Measurements from ENCODE around the gene RASGRF1.

Gene RASGRF1

DNA sequence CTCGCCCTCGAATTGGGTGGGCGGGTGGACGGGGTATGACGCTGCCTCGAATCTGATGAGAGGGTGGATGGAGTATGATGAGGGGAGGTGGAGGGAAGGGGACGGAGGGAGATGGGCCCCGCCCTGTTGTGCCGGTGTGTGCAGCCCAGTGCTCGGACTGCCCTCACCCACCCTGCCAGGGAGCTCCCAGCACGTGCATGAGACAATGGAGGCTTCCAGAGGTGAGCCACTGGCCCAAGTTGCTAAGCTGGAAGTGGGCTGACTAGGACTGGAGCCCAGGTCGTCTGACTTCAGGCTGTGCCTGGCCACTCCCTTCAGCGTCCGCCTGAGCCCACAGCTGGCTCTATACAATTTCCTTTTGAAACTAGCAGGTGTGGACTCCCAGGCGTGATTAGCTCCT, 98.7 kb downstream of the RASGRF1 start:
- Mint-ChIP-seq H3K9me3 (no peaks in the 10 kb centered on the region), H3K27me3 (peaks cover 52% of the 10 kb centered on the region), H3K27ac (ENCODE audit: low read depth) (no peak overlapping the region), H3K4me1 (peaks cover 6% of the 10 kb centered on the region), H3K36me3 (ENCODE audit: insufficient read depth) (no peaks in the 10 kb centered on the region), H3K4me3 (no peak overlapping the region)
- DNase-seq (ENCODE audit: low spot score in 2 of 2) (no peak), ATAC-seq (replicated peaks; ENCODE audit: extremely low read depth, poor library complexity, severe bottlenecking) (no peak)

DNA sequence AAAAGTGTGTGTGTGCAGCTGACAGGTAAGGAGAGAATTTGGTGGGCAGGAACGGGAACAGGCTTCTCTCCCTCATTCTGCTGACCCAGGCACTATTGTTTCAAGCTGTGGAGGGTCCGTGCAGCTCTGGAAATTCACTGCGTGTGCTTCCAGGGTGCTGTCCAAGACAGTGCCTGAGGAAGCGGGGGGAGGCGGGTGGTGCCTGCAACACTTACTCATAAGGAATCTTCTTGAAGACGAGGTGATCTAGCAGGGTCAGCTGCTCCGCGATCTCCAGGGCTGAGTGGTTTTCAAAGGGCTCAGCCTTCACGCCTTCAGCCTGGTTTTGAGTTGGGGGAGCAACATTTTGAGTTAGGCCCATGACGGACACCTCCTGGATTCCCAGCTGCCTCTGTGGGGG, 99.1 kb downstream of the RASGRF1 start:
- peaks cover 52% of the 10 kb centered on the region for H3K27me3 Mint-ChIP-seq
- no peaks in the 10 kb centered on the region for H3K9me3 Mint-ChIP-seq
- no peak overlapping the region for H3K27ac Mint-ChIP-seq (ENCODE audit: low read depth)
- H3K36me3 Mint-ChIP-seq (ENCODE audit: insufficient read depth): no peaks in the 10 kb centered on the region
- H3K4me3 Mint-ChIP-seq: no peak overlapping the region
- peaks cover 6% of the 10 kb centered on the region for H3K4me1 Mint-ChIP-seq
- ATAC-seq (replicated peaks; ENCODE audit: extremely low read depth, poor library complexity, severe bottlenecking): no peak
- no peak for DNase-seq (ENCODE audit: low spot score in 2 of 2)

DNA sequence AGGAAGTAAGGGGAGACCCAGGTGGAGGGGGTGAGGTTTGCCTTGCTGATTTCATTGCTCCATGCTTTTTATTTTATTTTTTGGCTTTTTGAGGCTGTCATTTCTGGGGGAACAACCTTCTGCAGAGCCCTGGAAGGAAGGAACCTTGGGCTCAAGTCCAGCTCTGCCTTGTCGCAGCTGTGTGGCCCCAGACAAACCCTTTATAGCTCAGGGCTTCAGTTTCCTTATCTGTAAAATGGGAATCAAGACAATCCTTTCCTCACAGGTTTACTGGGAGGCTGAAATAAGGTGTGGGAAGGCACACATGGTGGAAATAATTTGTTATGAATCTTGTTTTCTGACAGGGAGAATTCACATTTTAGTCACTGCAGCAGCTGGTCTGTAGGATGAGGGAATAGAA, 100.3 kb downstream of the RASGRF1 start:
- Mint-ChIP-seq H3K27me3 (peaks cover 41% of the 10 kb centered on the region), H3K36me3 (ENCODE audit: insufficient read depth) (peaks cover 2% of the 10 kb centered on the region), H3K4me3 (no peak overlapping the region), H3K27ac (ENCODE audit: low read depth) (no peak overlapping the region), H3K4me1 (peaks cover 6% of the 10 kb centered on the region), H3K9me3 (no peaks in the 10 kb centered on the region)
- ATAC-seq (replicated peaks; ENCODE audit: extremely low read depth, poor library complexity, severe bottlenecking) (no peak), DNase-seq (ENCODE audit: low spot score in 2 of 2) (no peak)

DNA sequence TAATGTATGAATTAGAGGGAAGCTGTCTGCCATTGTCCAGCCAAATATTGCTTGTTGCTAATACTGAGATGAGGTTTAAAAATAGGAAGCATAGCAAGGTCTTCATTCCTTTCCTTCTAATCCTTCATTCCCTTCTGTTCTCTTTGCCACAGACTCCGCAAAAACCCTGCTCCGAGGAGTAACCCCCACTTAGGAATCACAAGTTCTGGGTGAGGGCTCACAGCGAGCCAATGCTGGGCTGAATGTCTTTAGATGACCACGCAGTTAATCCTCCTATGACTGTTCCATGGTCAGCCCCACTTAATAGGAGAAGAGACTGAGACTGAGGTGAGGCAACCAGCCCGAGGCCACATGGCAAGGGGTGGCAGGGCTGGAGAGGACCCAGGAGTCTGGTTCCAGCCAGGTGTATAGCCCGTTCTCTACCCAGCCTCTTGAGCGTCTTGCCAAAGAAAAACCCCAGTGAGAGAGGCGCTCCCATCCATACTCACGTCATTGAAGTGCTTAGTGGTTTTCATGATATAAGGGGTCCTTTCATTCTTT, 100.8 kb downstream of the RASGRF1 start:
- DNase-seq (ENCODE audit: low spot score in 2 of 2) (no peak), ATAC-seq (replicated peaks; ENCODE audit: extremely low read depth, poor library complexity, severe bottlenecking) (no peak)
- Mint-ChIP-seq H3K4me3 (no peak overlapping the region), H3K36me3 (ENCODE audit: insufficient read depth) (peaks cover 2% of the 10 kb centered on the region), H3K27ac (ENCODE audit: low read depth) (no peak overlapping the region), H3K27me3 (peaks cover 45% of the 10 kb centered on the region), H3K9me3 (no peaks in the 10 kb centered on the region), H3K4me1 (peaks cover 6% of the 10 kb centered on the region)

DNA sequence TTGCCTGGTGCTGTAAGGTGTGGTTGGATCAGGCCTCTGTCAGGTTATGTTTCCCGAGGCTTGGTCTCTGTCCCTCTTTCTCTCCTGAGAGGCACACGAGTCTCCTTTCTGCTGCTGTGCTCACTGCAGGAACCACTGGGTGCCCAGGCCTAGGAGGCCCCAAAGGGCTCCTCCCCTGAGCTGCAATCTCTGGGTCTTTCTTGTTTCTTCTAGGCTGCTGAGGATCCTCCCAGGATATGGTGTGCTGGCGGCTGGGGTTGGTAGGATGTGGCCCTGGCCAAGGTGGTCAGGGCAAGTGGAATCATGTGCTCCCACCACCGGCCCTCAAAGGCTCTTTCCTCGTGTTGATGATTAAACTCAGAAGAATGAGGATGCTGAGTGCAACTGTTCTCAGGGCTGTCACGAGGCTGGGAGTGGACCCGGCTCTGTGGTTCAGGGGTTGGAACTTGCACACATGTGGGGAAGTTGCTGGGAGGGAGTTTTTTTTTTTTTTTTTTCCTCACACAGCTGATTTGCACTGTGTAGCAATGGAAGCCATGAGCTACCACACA, 102.1 kb downstream of the RASGRF1 start:
- DNase-seq (ENCODE audit: low spot score in 2 of 2): no peak

DNA sequence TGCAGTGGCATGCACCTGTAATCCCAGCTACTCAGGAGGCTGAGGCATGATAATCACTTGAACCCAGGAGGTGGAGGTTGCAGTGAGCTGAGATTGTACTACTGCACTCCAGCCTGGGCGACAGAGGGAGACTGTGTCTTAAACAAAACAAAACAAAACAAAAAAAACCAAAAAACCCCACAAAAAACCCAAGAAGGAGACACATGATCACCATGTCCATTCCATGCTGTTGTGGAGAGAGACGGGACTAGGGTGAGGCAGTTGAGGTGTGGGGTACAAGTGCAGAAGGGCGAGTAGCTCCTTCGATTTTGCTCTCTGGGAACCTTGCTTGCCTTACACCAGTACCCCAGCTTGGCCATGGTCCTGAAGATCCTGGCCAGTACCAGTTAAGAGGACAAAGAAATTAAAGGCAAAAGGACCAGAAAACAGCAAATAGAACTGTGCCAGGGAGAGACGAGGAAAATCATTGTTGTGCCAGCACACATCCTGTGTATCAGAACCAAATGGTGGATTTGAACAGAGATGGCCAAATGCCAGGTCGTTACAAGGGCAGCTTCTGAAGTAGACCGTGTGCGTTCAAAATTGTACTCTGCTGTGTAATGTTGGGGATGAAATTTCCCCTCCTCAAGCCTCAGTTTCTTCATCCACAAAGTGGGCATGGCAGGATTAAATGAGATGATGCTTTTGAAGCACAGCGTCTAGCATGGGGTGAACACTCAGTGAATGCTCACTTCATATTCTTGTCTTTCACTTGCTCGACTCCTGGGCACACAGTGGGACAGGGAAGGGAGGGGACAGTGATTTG, 102.8 kb downstream of the RASGRF1 start:
- Mint-ChIP-seq H3K27ac (ENCODE audit: low read depth) (no peak overlapping the region), H3K27me3 (peaks cover 64% of the 10 kb centered on the region), H3K9me3 (no peaks in the 10 kb centered on the region), H3K4me1 (peaks cover under 1% of the 10 kb centered on the region), H3K4me3 (no peak overlapping the region), H3K36me3 (ENCODE audit: insufficient read depth) (peaks cover 3% of the 10 kb centered on the region)
- no peak for DNase-seq (ENCODE audit: low spot score in 2 of 2)
- ATAC-seq (replicated peaks; ENCODE audit: extremely low read depth, poor library complexity, severe bottlenecking): no peak

More for the DNA sequence above, 102.1 kb downstream of the RASGRF1 start:
- Mint-ChIP-seq H3K4me3 (no peak overlapping the region), H3K9me3 (no peaks in the 10 kb centered on the region), H3K27me3 (peaks cover 58% of the 10 kb centered on the region), H3K4me1 (peaks cover 6% of the 10 kb centered on the region), H3K27ac (ENCODE audit: low read depth) (no peak overlapping the region), H3K36me3 (ENCODE audit: insufficient read depth) (peaks cover 3% of the 10 kb centered on the region)
- ATAC-seq (replicated peaks; ENCODE audit: extremely low read depth, poor library complexity, severe bottlenecking): no peak

DNA sequence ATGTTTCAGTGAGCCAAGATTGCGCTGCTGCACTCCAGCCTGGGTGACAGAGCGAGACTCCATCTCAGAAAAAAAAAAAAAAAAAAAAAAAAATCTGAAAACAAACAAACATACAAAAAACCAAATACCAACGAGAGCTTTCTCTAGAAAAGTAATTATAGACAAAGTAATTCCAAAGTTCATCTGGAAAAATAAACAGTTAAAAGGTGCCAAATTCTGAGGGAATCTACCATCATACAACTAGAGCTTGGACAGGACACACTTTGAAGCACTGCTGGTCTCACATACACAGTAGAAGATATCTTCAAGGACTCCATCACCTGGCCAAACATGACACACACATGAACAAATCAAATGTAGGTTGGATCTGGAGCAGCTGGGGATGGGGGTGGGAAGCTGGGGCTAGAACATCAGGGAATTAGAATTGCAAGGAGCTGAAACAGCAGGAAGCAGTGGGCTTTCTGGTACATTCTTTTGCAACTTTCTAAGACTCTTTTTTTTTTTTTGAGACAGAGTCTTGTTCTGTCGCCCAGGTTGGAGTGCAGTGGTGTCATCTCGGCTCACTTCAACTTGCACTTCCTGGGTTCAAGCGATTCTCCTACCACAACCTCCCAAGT, 104.6 kb downstream of the RASGRF1 start:
- ATAC-seq (replicated peaks; ENCODE audit: extremely low read depth, poor library complexity, severe bottlenecking) (no peak), DNase-seq (ENCODE audit: low spot score in 2 of 2) (no peak)
- no peaks in the 10 kb centered on the region for H3K4me1 Mint-ChIP-seq
- H3K36me3 Mint-ChIP-seq (ENCODE audit: insufficient read depth): peaks cover 5% of the 10 kb centered on the region
- H3K4me3 Mint-ChIP-seq: no peak overlapping the region
- H3K27me3 Mint-ChIP-seq: peaks cover 68% of the 10 kb centered on the region
- no peaks in the 10 kb centered on the region for H3K9me3 Mint-ChIP-seq
- no peak overlapping the region for H3K27ac Mint-ChIP-seq (ENCODE audit: low read depth)

DNA sequence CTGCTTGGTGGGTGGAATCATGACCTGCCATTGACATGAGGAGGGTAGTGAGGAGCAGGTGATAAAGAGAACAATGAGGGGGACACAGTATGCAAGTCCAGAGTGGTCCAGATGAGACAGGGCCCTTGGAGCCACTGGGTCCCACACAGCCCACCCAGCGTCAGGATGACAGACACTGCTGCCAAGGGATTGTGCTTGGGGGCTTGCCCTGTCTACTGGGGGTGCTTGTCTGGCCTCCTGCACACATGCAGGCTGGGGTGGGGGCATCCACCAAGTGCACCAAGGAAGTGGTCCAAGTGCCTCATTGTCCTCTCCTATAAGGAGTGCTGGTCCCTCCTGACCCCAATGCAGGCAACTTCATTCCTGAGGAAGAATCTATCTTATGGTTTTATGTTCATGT, 106.5 kb downstream of the RASGRF1 start:
- DNase-seq (ENCODE audit: low spot score in 2 of 2) (no peak), ATAC-seq (replicated peaks; ENCODE audit: extremely low read depth, poor library complexity, severe bottlenecking) (no peak)
- Mint-ChIP-seq H3K27ac (ENCODE audit: low read depth) (no peak overlapping the region), H3K4me3 (no peak overlapping the region), H3K27me3 (peaks cover 53% of the 10 kb centered on the region), H3K4me1 (no peaks in the 10 kb centered on the region), H3K9me3 (no peaks in the 10 kb centered on the region), H3K36me3 (ENCODE audit: insufficient read depth) (peaks cover 5% of the 10 kb centered on the region)

DNA sequence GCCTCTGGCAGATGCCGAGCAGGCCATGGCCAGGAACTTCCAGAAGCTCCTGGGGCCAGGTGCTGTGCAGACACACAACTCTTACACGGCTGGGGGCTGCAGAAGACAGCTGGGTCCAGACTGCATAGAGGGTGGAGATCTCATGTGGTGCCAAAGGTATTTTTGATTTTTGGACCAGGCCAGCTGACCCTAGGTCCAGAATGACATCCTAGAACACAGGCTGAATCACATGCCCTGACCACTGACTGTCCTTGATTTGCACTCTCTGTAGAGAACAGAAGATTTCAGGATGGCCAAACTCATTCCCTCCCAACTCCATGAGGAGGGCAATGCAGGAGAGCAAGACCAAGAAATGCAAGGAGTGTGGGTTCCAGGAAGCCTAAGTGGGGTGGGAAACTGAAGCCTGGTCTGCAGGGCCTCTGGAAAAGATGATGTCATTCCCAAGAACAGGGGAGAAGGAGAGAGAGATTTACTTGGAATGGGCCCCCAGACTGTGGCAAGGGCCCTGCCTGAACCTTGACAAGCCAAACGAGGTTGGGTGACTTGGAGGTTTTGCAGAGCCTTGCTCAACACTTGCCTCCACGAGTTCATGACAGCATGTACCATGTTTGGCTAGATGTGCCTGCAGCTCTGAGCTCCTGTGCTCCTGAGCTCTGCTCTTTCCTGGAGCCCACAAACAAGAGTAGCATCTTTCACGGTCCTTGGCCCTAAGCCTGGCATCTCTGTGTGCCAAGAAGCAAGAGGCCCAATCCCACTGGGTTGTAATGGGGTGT, 107.2 kb downstream of the RASGRF1 start:
- DNase-seq (ENCODE audit: low spot score in 2 of 2) (no peak), ATAC-seq (replicated peaks; ENCODE audit: extremely low read depth, poor library complexity, severe bottlenecking) (no peak)
- Mint-ChIP-seq H3K4me1 (no peaks in the 10 kb centered on the region), H3K27ac (ENCODE audit: low read depth) (no peak overlapping the region), H3K9me3 (no peaks in the 10 kb centered on the region), H3K36me3 (ENCODE audit: insufficient read depth) (peaks cover 5% of the 10 kb centered on the region), H3K27me3 (peaks cover 54% of the 10 kb centered on the region), H3K4me3 (no peak overlapping the region)

DNA sequence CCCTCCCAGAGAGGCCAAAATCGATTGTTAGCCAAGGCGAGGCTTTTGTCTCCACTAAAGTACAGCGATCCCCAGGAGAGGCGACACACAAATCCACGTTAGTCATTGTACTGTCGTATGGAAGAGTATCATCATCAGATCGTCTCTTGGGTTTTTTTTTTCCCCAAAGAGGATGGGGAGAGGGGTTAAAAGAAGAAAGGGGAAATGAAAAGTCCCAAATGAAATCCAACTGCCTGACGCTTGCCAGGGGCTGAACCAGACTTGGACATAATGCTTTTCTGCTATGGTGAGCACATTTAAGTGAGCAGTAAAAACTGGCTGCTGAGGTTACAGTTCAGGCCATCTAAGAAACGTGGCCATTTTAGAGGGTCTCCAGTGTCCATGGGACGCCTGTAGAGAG, 107.8 kb downstream of the RASGRF1 start:
- no peak overlapping the region for H3K4me3 Mint-ChIP-seq
- H3K27me3 Mint-ChIP-seq: peaks cover 50% of the 10 kb centered on the region
- H3K27ac Mint-ChIP-seq (ENCODE audit: low read depth): no peak overlapping the region
- DNase-seq (ENCODE audit: low spot score in 2 of 2) (no peak), ATAC-seq (replicated peaks; ENCODE audit: extremely low read depth, poor library complexity, severe bottlenecking) (no peak)
- H3K4me1 Mint-ChIP-seq: no peaks in the 10 kb centered on the region
- H3K36me3 Mint-ChIP-seq (ENCODE audit: insufficient read depth): peaks cover 5% of the 10 kb centered on the region
- H3K9me3 Mint-ChIP-seq: no peaks in the 10 kb centered on the region

DNA sequence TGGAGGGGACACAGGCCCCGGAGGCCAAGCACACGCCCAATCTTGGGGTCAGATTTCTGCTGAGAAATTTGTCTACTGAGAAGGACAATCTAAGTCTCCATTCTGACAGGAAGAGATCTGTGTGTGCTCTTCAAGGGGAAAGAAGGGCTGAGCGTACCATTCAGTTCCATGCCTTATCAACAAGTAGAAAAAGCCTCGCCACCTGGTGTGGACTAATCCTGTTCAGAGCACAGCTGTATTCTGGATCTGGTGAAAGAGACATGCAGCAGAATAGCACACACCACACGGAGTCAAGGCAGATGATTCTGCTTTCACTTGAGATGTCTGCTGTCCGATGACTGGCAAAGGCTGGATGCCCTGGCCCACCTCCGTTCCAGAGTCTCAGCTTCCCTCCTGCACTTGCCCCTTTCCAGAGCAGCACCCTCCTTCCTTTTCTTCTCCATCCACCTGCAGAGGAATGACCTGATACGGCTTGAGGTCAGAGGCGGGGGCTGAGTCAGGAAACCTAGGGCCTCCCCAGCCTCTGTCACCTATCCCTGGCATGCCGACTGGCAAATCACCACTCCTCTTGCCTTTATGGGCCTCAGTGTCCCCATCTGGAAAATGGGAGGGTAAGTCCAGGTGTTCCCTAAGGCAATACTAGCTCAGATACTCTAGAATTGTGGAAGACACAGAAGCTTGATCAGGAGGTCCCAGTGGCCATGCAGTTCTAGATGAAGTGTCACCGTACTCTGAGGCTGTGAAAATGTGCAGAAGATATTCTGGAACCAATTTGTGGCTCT, 108.9 kb downstream of the RASGRF1 start:
- no peak overlapping the region for H3K27ac Mint-ChIP-seq (ENCODE audit: low read depth)
- no peak overlapping the region for H3K4me3 Mint-ChIP-seq
- H3K36me3 Mint-ChIP-seq (ENCODE audit: insufficient read depth): peaks cover 5% of the 10 kb centered on the region
- ATAC-seq (replicated peaks; ENCODE audit: extremely low read depth, poor library complexity, severe bottlenecking): no peak
- H3K4me1 Mint-ChIP-seq: no peaks in the 10 kb centered on the region
- no peaks in the 10 kb centered on the region for H3K9me3 Mint-ChIP-seq
- H3K27me3 Mint-ChIP-seq: peaks cover 45% of the 10 kb centered on the region
- DNase-seq (ENCODE audit: low spot score in 2 of 2): no peak

Measured in central memory CD8-positive, alpha-beta T cell (primary cell).